Left renal cortex interstitium (tissue), 4 donors: ENCODE data around the gene OR1I1. TPM values are rescaled to one million over a fixed set of nuclear protein-coding genes. Genes with fewer than 3 reads are reported as not detected.

Source experiments
- DNase-seq, 4 donors: peaks; one replicate each; pipeline ENCODE4 v3.0.0-alpha.2; 2013; ENCODE audit warnings: low read depth in 4 of 4, low spot score in 2 of 4, missing footprints in 1 of 4
- polyA plus RNA-seq, 4 donors: library from polyadenylated mRNA; unstranded; fragments of 120-200 nt; gene quantifications; one replicate each; pipeline ENCODE4 v1.2.1, GENCODE V29; 2013; ENCODE audit not compliant: insufficient read length in 4 of 4

The OR1I1 gene
- polyA plus RNA-seq, 4 donors, result 0.03 to 0.09 (median 0.06) TPM

- no peak for DNase-seq
Observed at GRCh38 chr19:15115762-15116615, 34.0 kb downstream of the OR1I1 start.

DNA sequence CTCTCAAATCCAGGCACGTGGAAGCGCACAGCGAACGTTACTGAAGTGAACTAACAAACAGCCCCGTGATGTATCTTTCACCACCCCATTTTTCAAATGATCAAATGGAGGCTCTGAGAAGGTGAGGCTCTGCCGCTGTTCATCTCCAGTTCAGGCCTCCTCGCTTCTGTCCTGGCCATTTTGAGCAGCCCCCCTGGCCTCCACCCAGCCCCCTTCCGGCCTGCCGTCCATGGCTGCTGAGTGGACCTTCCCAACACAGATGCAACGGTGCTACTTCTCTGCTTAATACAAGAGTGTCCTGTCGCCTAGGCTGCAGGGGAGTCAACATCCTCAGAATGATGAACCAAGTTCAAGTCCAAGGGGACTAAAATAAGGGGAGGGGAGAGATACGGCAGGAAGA, 34.8 kb downstream of the OR1I1 start:
- no peak for DNase-seq

DNA sequence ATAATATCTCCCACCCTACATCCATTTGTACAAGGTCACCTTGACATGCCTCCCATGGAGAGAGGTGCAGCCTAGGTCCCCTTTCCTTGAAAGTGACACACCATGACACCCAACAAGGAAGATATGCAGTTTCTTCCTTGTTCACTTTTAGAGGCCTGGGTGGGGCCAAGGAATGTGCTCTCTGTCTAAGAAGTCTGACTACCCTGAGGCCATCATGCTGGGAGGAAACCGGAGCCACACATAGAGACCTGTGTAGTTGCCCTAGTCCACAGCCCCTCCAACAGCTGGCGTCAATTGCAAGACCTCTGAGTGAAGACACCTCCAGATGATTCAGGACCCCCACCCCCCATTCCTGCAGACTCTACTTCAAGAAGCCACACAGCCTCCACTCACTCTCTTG, 36.2 kb downstream of the OR1I1 start:
- no peak for DNase-seq

GRCh38 chr19:15118789-15119494, 36.9 kb downstream of the OR1I1 start:
- no peak for DNase-seq

- no peak for DNase-seq
Observed at GRCh38 chr19:15120135-15121026, 38.4 kb downstream of the OR1I1 start.

DNA sequence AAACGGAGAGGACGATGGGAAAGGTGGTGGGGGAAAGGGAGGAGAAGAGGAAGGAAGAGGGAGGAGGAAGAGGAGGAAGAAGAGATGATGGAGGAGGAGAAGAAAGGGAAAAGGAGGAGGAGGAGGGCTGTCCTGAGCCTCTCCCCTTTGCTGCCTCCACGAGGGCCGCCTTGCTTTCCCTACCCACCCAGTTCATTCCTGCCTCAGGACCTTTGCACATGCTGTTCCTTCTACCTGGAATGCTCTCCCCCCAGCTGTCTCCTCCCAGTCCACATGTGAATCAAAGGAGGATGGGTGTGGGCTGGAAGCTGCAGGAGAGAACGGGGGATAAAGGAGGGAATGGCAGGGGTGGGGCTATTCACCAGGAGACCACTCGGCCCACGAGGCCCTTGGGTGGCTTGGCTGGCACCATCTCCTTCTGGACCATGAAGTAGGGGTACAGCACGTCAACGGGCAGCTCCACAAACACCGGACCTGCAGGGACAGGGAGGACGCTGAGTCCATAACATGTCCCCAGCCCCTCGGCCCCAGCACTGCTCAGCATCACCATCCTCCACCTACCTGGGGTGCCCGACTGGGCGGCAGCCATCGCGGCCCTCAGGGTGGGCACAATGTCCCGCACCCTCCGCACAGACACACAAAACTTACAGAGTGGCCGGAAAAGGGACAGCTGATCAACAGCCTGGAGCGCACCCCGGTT, 40.5 kb downstream of the OR1I1 start:
- DNase-seq, result no peak

- no peak for DNase-seq
Observed at GRCh38 chr19:15123031-15123890, 41.2 kb downstream of the OR1I1 start.

- no peak for DNase-seq
Observed at GRCh38 chr19:15123900-15124299, 41.9 kb downstream of the OR1I1 start.

- DNase-seq, result peak in 1 of 4 donors; percentile 4
Observed at GRCh38 chr19:15124572-15125231, 42.7 kb downstream of the OR1I1 start.

DNA sequence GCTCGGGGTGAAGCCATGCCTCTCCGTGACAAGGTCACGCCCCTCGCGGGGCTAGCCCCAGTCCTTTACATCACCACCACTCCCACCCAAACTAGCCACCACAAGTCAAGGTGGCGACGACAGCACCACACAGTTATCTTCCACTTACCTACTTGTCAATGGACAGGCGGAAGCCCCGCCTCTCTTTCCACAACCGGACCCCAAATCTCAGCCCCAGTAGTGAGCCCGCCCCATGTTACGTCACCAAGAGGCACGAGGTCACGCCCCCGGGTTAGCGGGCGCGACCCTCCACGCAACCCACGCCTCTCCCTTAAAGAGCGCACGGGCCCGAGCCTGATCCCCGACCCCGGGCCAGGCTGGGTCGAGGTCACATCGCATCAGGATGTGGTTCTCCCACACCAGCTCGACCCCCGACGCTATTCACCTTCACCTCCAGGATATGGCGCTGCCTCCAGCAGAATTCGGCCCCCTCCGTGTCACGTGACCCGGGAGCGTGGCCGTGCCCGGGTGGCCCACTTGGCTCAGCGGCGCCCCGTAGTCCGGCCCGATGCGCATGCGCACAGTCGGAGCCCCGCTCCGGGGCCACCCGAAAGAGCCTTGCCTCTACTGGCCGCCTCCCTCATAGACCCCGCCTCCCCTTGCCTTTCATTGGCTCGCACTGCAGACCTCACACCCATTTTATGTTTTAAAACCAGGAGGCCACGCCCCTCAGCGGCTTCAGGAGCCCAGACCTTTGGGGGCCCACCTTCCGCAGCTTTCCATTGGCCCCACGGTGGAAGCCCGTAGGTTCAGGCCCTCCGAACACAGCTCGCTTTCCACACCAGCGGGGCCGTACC, 43.4 kb downstream of the OR1I1 start:
- DNase-seq, result peak; percentile 82 to 98 (median 92)

GRCh38 chr19:15126131-15126910, 44.3 kb downstream of the OR1I1 start:
- no peak for DNase-seq

DNA sequence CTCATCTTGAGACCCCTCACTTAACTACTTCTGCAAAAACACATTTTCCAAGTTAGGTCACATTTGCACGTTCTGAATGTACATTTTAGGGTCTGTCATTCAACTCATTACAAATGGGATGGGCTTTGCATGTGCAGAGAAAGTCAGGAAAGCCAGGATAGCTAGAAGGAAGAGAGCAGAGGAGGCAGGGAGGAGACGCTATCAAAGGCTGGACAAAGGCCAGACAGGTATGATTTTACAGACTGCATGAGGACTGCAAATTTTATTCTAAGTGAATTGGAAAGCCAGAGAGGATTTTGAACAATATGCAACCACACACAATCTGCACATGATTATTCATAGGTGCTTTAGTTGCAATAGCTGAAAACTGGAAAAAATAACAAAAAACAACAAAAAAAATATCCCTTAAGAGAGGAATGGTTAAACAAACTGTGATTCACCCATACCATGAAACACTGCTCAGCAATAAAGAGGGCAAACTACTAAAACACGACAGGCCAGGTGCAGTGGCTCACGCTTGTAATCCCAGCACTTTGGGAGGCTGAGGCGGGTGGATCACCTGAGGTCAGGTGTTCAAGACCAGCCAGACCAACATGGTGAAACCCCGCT, 46.3 kb downstream of the OR1I1 start:
- no peak for DNase-seq

DNA sequence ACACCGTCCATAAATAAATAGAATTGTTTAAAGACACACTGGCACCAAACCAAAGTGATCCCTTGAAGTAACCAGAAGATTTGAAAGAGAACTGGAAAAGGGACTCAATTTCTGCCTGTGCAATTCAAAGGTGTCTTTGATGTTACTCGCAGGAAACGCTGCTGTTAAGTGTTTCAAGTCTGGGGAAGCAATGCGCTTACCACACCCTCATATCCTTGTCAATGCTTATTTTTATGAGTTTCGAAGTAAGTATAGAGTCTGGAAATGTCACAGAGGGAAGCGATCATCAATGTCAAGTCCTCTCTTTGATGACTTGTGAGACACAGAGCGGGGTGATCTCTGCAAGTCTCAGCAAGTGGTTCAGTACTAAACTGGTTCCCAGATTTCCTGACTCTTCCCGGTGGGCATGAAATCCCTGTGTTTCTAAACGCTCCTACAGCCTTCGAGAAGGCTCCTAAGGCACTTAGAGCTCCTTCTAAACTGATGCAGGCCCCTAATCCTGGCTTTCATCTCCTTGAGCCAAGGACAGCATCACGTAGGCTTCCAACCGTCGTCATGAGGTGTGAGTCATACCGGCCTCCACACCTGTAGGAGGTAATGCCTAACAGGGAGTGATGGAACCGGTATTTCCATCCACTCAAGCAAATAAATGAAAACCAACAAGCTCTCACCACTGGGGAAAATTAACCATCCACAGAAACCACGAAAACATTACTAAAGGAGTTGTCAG, 48.0 kb downstream of the OR1I1 start:
- no peak for DNase-seq

GRCh38 chr19:15136234-15136954, 54.4 kb downstream of the OR1I1 start:
- DNase-seq, result no peak

GRCh38 chr19:15137777-15138176, 55.8 kb downstream of the OR1I1 start:
- no peak for DNase-seq
